H1 (cell line): ENCODE data around the gene NAV3. TPM values are rescaled to one million over a fixed set of nuclear protein-coding genes. Genes with fewer than 3 reads are reported as not detected.
A peak's percentile ranks its signal among the peaks of the same experiment; 100 is the strongest.

Experiments
- CTCF ChIA-PET: fragments of 300-600 bp; sonication (Branson Sonifier 250); formaldehyde crosslinking; loops from one replicate; lab custom pipeline; 2021; ENCODE audit not compliant: partially characterized antibody; lab: Charles Lee
- POLR2A ChIA-PET: fragments of 300-600 bp; sonication (Branson Sonifier 250); formaldehyde crosslinking; loops from one replicate; lab custom pipeline; 2021; ENCODE audit warnings: inconsistent platforms; ENCODE audit not compliant: partially characterized antibody; lab: Charles Lee
- DNase-seq, 2 experiments: peaks; one replicate each; pipeline versions ENCODE4 v3.0.0 to v3.0.0-alpha.2; 2010 to 2022; ENCODE audit warnings: low spot score in 2 of 2, low read depth in 1 of 2, mixed read lengths in 1 of 2
- FAIRE-seq: peaks from 2 replicates; lab custom pipeline; 2011; peaks lifted over from hg19 to GRCh38; lab: Jason Lieb, UNC
- H2AFZ ChIP-seq: 2 replicates; pipeline ENCODE4 v1.8.1; 2012; ENCODE audit warnings: low read length, inconsistent platforms
- H2AK5ac ChIP-seq: 2 replicates; pipeline ENCODE4 v1.6.1; 2013; ENCODE audit warnings: low read depth, low read length
- H2BK120ac ChIP-seq: replicated peaks from 2 replicates; pipeline ENCODE3; 2013; ENCODE audit warnings: low read depth, low read length, inconsistent platforms
- H2BK12ac ChIP-seq: 2 replicates; pipeline ENCODE4 v1.6.1; 2013; ENCODE audit warnings: low read depth, low read length
- H2BK15ac ChIP-seq: 2 replicates; pipeline ENCODE4 v1.6.1; 2013; ENCODE audit warnings: low read length
- H2BK20ac ChIP-seq: 2 replicates; pipeline ENCODE4 v1.6.1; 2013; ENCODE audit warnings: low read length
- H2BK5ac ChIP-seq: 2 replicates; pipeline ENCODE4 v1.6.1; 2013; ENCODE audit warnings: low read depth, low read length
- H3K14ac ChIP-seq: 2 replicates; pipeline ENCODE4 v1.6.1; 2013; ENCODE audit warnings: inconsistent platforms; ENCODE audit not compliant: insufficient read length
- H3K18ac ChIP-seq: 2 replicates; pipeline ENCODE4 v1.6.1; 2013; ENCODE audit warnings: low read length; ENCODE audit errors: extremely low read depth
- H3K23ac ChIP-seq: 2 replicates; pipeline ENCODE4 v1.6.1; 2013; ENCODE audit warnings: inconsistent platforms; ENCODE audit not compliant: insufficient read length
- H3K23me2 ChIP-seq: 2 replicates; pipeline ENCODE4 v1.6.1; 2013; ENCODE audit warnings: low read depth, low read length
- H3K27ac ChIP-seq: 2 replicates; pipeline ENCODE4 v1.6.1; 2011; ENCODE audit warnings: low read depth, low read length, inconsistent platforms
- H3K27me3 ChIP-seq, 4 experiments: replicated peaks in 1 of 4; 1 replicate in 1 of 4; 2 replicates in 3 of 4; pipeline versions ENCODE4 v1.6.1 to v1.8.1; 2011 to 2013; ENCODE audit warnings: low read length in 3 of 4, mild to moderate bottlenecking in 3 of 4, inconsistent platforms in 2 of 4, mixed read lengths in 2 of 4, moderate library complexity in 1 of 4; ENCODE audit not compliant: control insufficient read depth in 3 of 4, insufficient read depth in 3 of 4; ENCODE audit errors: extremely low read depth in 1 of 4
- H3K36me3 ChIP-seq, 4 experiments: 2 replicates each; pipeline versions ENCODE4 v1.6.1 to v1.8.1; 2011 to 2013; ENCODE audit warnings: mild to moderate bottlenecking in 4 of 4, low read length in 3 of 4, moderate library complexity in 2 of 4, control low read depth in 1 of 4, inconsistent platforms in 1 of 4; ENCODE audit not compliant: insufficient read depth in 4 of 4, control insufficient read depth in 2 of 4
- H3K4ac ChIP-seq: replicated peaks from 2 replicates; pipeline ENCODE3; 2013; ENCODE audit warnings: low read length, low read depth, mixed read lengths, inconsistent platforms; ENCODE audit not compliant: insufficient read length
- H3K4me1 ChIP-seq, 4 experiments: replicated peaks in 1 of 4; 1 replicate in 1 of 4; 2 replicates in 3 of 4; pipeline versions ENCODE4 v1.6.1 to v1.8.1; 2011 to 2013; ENCODE audit warnings: low read length in 3 of 4, inconsistent platforms in 2 of 4, mixed read lengths in 1 of 4; ENCODE audit not compliant: insufficient read depth in 4 of 4, control insufficient read depth in 3 of 4
- H3K4me2 ChIP-seq, 2 experiments: 2 replicates each; pipeline versions ENCODE4 v1.6.1 to v1.8.1; 2011 to 2013; ENCODE audit warnings: low read depth in 2 of 2, low read length in 2 of 2, control low read depth in 1 of 2, inconsistent platforms in 1 of 2, mild to moderate bottlenecking in 1 of 2; ENCODE audit not compliant: insufficient read depth in 1 of 2
- H3K4me3 ChIP-seq, 4 experiments: fragments of 200-600, 300-600 bp in 1 of 4; sonication (generic), shearing (Covaris generic), sonication (Bioruptor Twin) in 1 of 4; 2 replicates each; pipeline versions ENCODE4 v1.5.1 to v1.8.1; 2011 to 2016; ENCODE audit warnings: low read length in 4 of 4, low read depth in 3 of 4, control low read depth in 2 of 4, inconsistent platforms in 2 of 4, mild to moderate bottlenecking in 2 of 4, mixed read lengths in 1 of 4, moderate library complexity in 1 of 4; ENCODE audit not compliant: insufficient read depth in 2 of 4; ENCODE audit errors: extremely low read depth in 1 of 4
- H3K56ac ChIP-seq: replicated peaks from 2 replicates; pipeline ENCODE3; 2013; ENCODE audit warnings: low read depth, mild to moderate bottlenecking, mixed read lengths, low read length, inconsistent platforms; ENCODE audit not compliant: insufficient read length
- H3K79me1 ChIP-seq: 2 replicates; pipeline ENCODE4 v1.6.1; 2013; ENCODE audit warnings: low read depth, low read length, control low read depth
- H3K79me2 ChIP-seq, 2 experiments: 2 replicates each; pipeline versions ENCODE4 v1.6.1 to v1.8.1; 2012 to 2013; ENCODE audit warnings: low read length in 2 of 2, mild to moderate bottlenecking in 2 of 2, inconsistent platforms in 1 of 2; ENCODE audit not compliant: insufficient read depth in 2 of 2, control insufficient read depth in 1 of 2
- H3K9ac ChIP-seq, 4 experiments: replicated peaks in 1 of 4; 1 replicate in 1 of 4; 2 replicates in 3 of 4; pipeline versions ENCODE4 v1.6.1 to v1.8.1; 2011 to 2013; ENCODE audit warnings: low read depth in 3 of 4, low read length in 3 of 4, control low read depth in 2 of 4, mild to moderate bottlenecking in 2 of 4, moderate library complexity in 2 of 4, inconsistent platforms in 1 of 4; ENCODE audit errors: extremely low read depth in 1 of 4
- H3K9me3 ChIP-seq, 2 experiments: 2 replicates each; pipeline versions ENCODE4 v1.6.1 to v1.8.1; 2012 to 2013; ENCODE audit warnings: mild to moderate bottlenecking in 2 of 2, moderate library complexity in 2 of 2, control low read depth in 1 of 2, inconsistent platforms in 1 of 2, low read depth in 1 of 2, low read length in 1 of 2, mixed read lengths in 1 of 2; ENCODE audit not compliant: insufficient read depth in 2 of 2
- H4K20me1 ChIP-seq, 2 experiments: replicated peaks in 1 of 2; 2 replicates each; pipeline versions ENCODE3 to v1.8.1; 2011 to 2013; ENCODE audit warnings: inconsistent platforms in 2 of 2, low read length in 2 of 2, mild to moderate bottlenecking in 1 of 2; ENCODE audit not compliant: insufficient read depth in 2 of 2, control insufficient read depth in 1 of 2
- H4K5ac ChIP-seq: 2 replicates; pipeline ENCODE4 v1.6.1; 2013; ENCODE audit warnings: low read length, low read depth, mixed read lengths, inconsistent platforms; ENCODE audit not compliant: insufficient read length
- H4K8ac ChIP-seq: 2 replicates; pipeline ENCODE4 v1.8.0; 2013; ENCODE audit warnings: mild to moderate bottlenecking, moderate library complexity, low read length, inconsistent platforms; ENCODE audit not compliant: insufficient read depth; ENCODE audit errors: extremely low read depth
- H4K91ac ChIP-seq: replicated peaks from 2 replicates; pipeline ENCODE3; 2013; ENCODE audit warnings: low read length, mixed read lengths, inconsistent platforms; ENCODE audit not compliant: insufficient read length
- GABPA ChIP-seq: IDR thresholded peaks from 2 replicates; pipeline ENCODE4 v1.6.1; 2011; ENCODE audit warnings: mild to moderate bottlenecking, low read length, moderate library complexity, borderline replicate concordance; ENCODE audit not compliant: insufficient read depth
- JUN ChIP-seq: IDR thresholded peaks from 2 replicates; pipeline ENCODE4 v1.6.1; 2011; ENCODE audit warnings: low read depth, mild to moderate bottlenecking, improper control_type of control experiment, low read length
- RFX5 ChIP-seq: IDR thresholded peaks from 2 replicates; pipeline ENCODE4 v1.6.1; 2011; ENCODE audit warnings: low read depth, low read length, improper control_type of control experiment, borderline replicate concordance
- TAF7 ChIP-seq: optimal IDR thresholded peaks from 2 replicates; pipeline ENCODE3; 2011; ENCODE audit warnings: low read depth, mild to moderate bottlenecking, inconsistent platforms, low read length, moderate library complexity, borderline replicate concordance
- WGBS, 2 experiments: shearing (Covaris generic) in 1 of 2; methylation state at CpG; one replicate each; pipeline versions ENCODE4 v1.1.6 to v1.1.7; 2013 to 2015; ENCODE audit warnings: low lambda C conversion rate in 2 of 2, mixed read lengths in 2 of 2, inconsistent platforms in 1 of 2, low coverage in 1 of 2, missing lambda C conversion rate in 1 of 2; ENCODE audit not compliant: insufficient replicate concordance in 2 of 2, insufficient coverage in 1 of 2, insufficient read length in 1 of 2; ENCODE audit errors: extremely low coverage in 1 of 2, missing lambda C conversion rate in 1 of 2; 5-methylcytosine and 5-hydroxymethylcytosine counted together
- polyA plus RNA-seq, 7 experiments: library from polyadenylated mRNA; depleted of rRNA in 3 of 7; stranded (reverse) in 5 of 7; unstranded in 2 of 7; fragments of >200 nt in 5 of 7; fragments of 200-250 nt in 2 of 7; gene quantifications; 1 replicate in 5 of 7; 2 replicates in 1 of 7; 4 replicates in 1 of 7; pipeline versions ENCODE4 v1.2.1 to v1.2.3, GENCODE V29; 2011 to 2013; ENCODE audit warnings: missing spikeins in 2 of 7, mixed read lengths in 2 of 7
- total RNA-seq: library from RNA; stranded (reverse); fragmentation: NEBNext Ultra II Directional; extraction: Animal tissue kit (Norgen Biotek cat#: 25700); gene quantifications from 2 replicates; pipeline ENCODE4 v1.2.1, GENCODE V29; 2021

Gene NAV3
- total and polyA plus RNA-seq, 2 of the 8 experiments (the other 6 are each of a cell fraction or from before 2014, with no cell fraction given) = 0.47 to 5.0 TPM

GRCh38 chr12:78224154-78224553 is 393.5 kb downstream of the NAV3 start:
- WGBS, 2 experiments = 91% methylated on average over 5 of the region's 5 CpGs; no CpG with 5 or more reads in 1 of the 2 experiments
- no peak overlapping the region for H3K14ac ChIP-seq
- FAIRE-seq = no peak

More at GRCh38 chr12:78224154-78224553, 393.5 kb downstream of the NAV3 start:
- Histone ChIP-seq H4K91ac (no peak overlapping the region), H3K4me2 (no peak overlapping the region), H4K20me1 (no peaks in the 10 kb centered on the region), H2BK120ac (no peak overlapping the region), H3K4me3 (no peak overlapping the region), H2AFZ (0 out of 2 replicates have a peak overlapping the region, but pooled peaks have one; percentile 23), H3K27ac (no peak overlapping the region), H2BK5ac (no peak overlapping the region), H3K79me2 (no peaks in the 10 kb centered on the region), H3K23ac (no peak overlapping the region), H3K56ac (no peak overlapping the region), H3K79me1 (no peaks in the 10 kb centered on the region), H3K36me3 (peaks cover 0 to 5% (median 0%) of the 10 kb centered on the region in 4 experiments; a peak in 1 of 8 replicates), H4K5ac (no peak overlapping the region), H3K9me3 (peaks cover 6 to 8% of the 10 kb centered on the region in 2 experiments; a peak in 3 of 4 replicates), H3K23me2 (no peaks in the 10 kb centered on the region), H3K18ac (no peak overlapping the region), H2BK20ac (no peak overlapping the region)
- ChIA-PET CTCF (no interaction called here), POLR2A (no interaction called here)
- DNase-seq = no peak
- TF ChIP-seq JUN = no peak
- no peak for TF ChIP-seq GABPA
- no peak for TF ChIP-seq TAF7
- no peak for TF ChIP-seq RFX5
- TF ChIP-seq, all 59 proteins: peak for 0
- Histone ChIP-seq H3K4ac (no peak overlapping the region), H2BK15ac (no peak overlapping the region), H2AK5ac (no peak overlapping the region), H2BK12ac (no peak overlapping the region), H3K9ac (no peak overlapping the region), H4K8ac (no peak overlapping the region), H3K4me1 (peaks cover 0 to 4% (median 0%) of the 10 kb centered on the region in 4 experiments; a peak in 1 of 7 replicates), H3K27me3 (no peaks in the 10 kb centered on the region)
